Neural cell (in vitro differentiated cells): ENCODE measurements around the gene CEMP1. TPM values are rescaled to one million over a fixed set of nuclear protein-coding genes. Genes with fewer than 3 reads are reported as not detected.

Source experiments
- H2AFZ ChIP-seq: fragments of 200-600, 300-800 bp; sonication (generic), shearing (Covaris generic); 2 replicates; pipeline ENCODE4 v1.6.0; 2014; ENCODE audit warnings: low read depth, mild to moderate bottlenecking, antibody characterized with exemption, low read length, moderate library complexity
- H3F3A ChIP-seq: fragments of 200-600 bp; shearing (Covaris generic); 2 replicates; pipeline ENCODE4 v1.6.1; 2016; ENCODE audit warnings: mild to moderate bottlenecking, moderate library complexity, mixed read lengths, antibody characterized with exemption, low read length; ENCODE audit not compliant: insufficient read depth, poor library complexity, severe bottlenecking
- H3K27ac ChIP-seq: fragments of 200-600, 300-800 bp; sonication (generic), shearing (Covaris generic); 2 replicates; pipeline ENCODE4 v1.5.1; 2014; ENCODE audit warnings: mild to moderate bottlenecking, low read length, moderate library complexity
- H3K27me3 ChIP-seq: fragments of 300-800, 200-600 bp; sonication (generic), shearing (Covaris generic); 2 replicates; pipeline ENCODE4 v1.6.0; 2014; ENCODE audit warnings: mild to moderate bottlenecking, low read depth, low read length, moderate library complexity; ENCODE audit not compliant: insufficient read depth
- H3K36me3 ChIP-seq: fragments of 300-800, 200-600 bp; sonication (generic), shearing (Covaris generic); 2 replicates; pipeline ENCODE4 v1.5.1; 2014; ENCODE audit warnings: mild to moderate bottlenecking, antibody characterized with exemption, low read length, moderate library complexity; ENCODE audit not compliant: insufficient read depth
- H3K4me2 ChIP-seq: fragments of 300-800, 200-600 bp; sonication (generic), shearing (Covaris generic); 2 replicates; pipeline ENCODE4 v1.6.0; 2014; ENCODE audit warnings: mild to moderate bottlenecking, low read length
- H3K4me3 ChIP-seq: fragments of 300-800, 200-600 bp; sonication (generic), shearing (Covaris generic); 2 replicates; pipeline ENCODE4 v1.5.1; 2014; ENCODE audit warnings: mild to moderate bottlenecking, low read length, moderate library complexity
- H3K79me2 ChIP-seq: fragments of 200-600 bp; shearing (Covaris generic); replicated peaks from 2 replicates; pipeline ENCODE4 v1.6.0; 2014; ENCODE audit warnings: mild to moderate bottlenecking, low read length, moderate library complexity; ENCODE audit not compliant: insufficient read depth
- H3K9ac ChIP-seq: fragments of 300-800, 200-600 bp; sonication (generic), shearing (Covaris generic); 2 replicates; pipeline ENCODE4 v1.6.1; 2016; ENCODE audit warnings: mild to moderate bottlenecking, low read length, mixed read lengths
- H3K9me2 ChIP-seq: fragments of 200-600 bp; shearing (Covaris generic); 2 replicates; pipeline ENCODE4 v1.6.1; 2016; ENCODE audit warnings: mild to moderate bottlenecking, low read length, mixed read lengths; ENCODE audit not compliant: insufficient read depth
- H3K9me3 ChIP-seq: fragments of 200-600, 300-800 bp; sonication (generic), shearing (Covaris generic); 2 replicates; pipeline ENCODE4 v1.6.1; 2016; ENCODE audit warnings: mild to moderate bottlenecking, mixed run types, low read length, moderate library complexity, mixed read lengths
- H4K20me1 ChIP-seq: fragments of 200-600 bp; shearing (Covaris generic); 2 replicates; pipeline ENCODE4 v1.6.1; 2016; ENCODE audit warnings: mild to moderate bottlenecking, mixed run types; ENCODE audit not compliant: insufficient read depth
- EP300 ChIP-seq: fragments of 450-650 bp; conservative IDR thresholded peaks from 2 replicates; pipeline ENCODE4 v1.6.1; 2014; ENCODE audit warnings: antibody characterized with exemption, mild to moderate bottlenecking, moderate library complexity; ENCODE audit not compliant: poor library complexity, severe bottlenecking
- EZH2 ChIP-seq: fragments of 200-600, 300-800 bp; shearing (Covaris generic), sonication (generic); IDR thresholded peaks from 2 replicates; pipeline ENCODE4 v1.6.1; 2014; ENCODE audit warnings: antibody characterized with exemption, low read length, borderline replicate concordance, mild to moderate bottlenecking; ENCODE audit not compliant: insufficient read depth, poor library complexity, severe bottlenecking
- MXI1 ChIP-seq: fragments of 450-650 bp; conservative IDR thresholded peaks from 2 replicates; pipeline ENCODE4 v1.6.1; 2014; ENCODE audit warnings: antibody characterized with exemption, mild to moderate bottlenecking; ENCODE audit not compliant: poor library complexity, severe bottlenecking
- POLR2AphosphoS5 ChIP-seq: IDR thresholded peaks from 2 replicates; pipeline ENCODE4 v1.6.1; 2012
- RAD21 ChIP-seq: fragments of 450-650 bp; conservative IDR thresholded peaks from 2 replicates; pipeline ENCODE4 v1.6.1; 2014; ENCODE audit warnings: antibody characterized with exemption, mild to moderate bottlenecking, moderate library complexity
- SMC3 ChIP-seq: fragments of 450-650 bp; conservative IDR thresholded peaks from 2 replicates; pipeline ENCODE4 v1.6.1; 2014; ENCODE audit warnings: antibody characterized with exemption, mild to moderate bottlenecking, moderate library complexity; ENCODE audit not compliant: poor library complexity
- TAF1 ChIP-seq: IDR thresholded peaks from 2 replicates; pipeline ENCODE4 v1.6.1; 2012; ENCODE audit warnings: low read depth
- polyA plus RNA-seq: library from polyadenylated mRNA; depleted of rRNA; stranded (reverse); fragments of >200 nt; gene quantifications from 2 replicates; pipeline ENCODE4 v1.2.3, GENCODE V29; 2014
- TF ChIP-seq, protein P1 (sequence below): IDR thresholded peaks from 2 replicates; pipeline ENCODE4 v1.6.1; 2012; ENCODE audit warnings: borderline replicate concordance
- TF ChIP-seq, protein P2 (sequence below): fragments of 450-650 bp; IDR thresholded peaks from 2 replicates; pipeline ENCODE4 v1.5.1; 2014; ENCODE audit warnings: antibody characterized with exemption, mild to moderate bottlenecking, moderate library complexity; ENCODE audit not compliant: poor library complexity, severe bottlenecking

CEMP1 gene
- polyA plus RNA-seq, 1 donor from 2014 or later, result 0.46 TPM

DNA sequence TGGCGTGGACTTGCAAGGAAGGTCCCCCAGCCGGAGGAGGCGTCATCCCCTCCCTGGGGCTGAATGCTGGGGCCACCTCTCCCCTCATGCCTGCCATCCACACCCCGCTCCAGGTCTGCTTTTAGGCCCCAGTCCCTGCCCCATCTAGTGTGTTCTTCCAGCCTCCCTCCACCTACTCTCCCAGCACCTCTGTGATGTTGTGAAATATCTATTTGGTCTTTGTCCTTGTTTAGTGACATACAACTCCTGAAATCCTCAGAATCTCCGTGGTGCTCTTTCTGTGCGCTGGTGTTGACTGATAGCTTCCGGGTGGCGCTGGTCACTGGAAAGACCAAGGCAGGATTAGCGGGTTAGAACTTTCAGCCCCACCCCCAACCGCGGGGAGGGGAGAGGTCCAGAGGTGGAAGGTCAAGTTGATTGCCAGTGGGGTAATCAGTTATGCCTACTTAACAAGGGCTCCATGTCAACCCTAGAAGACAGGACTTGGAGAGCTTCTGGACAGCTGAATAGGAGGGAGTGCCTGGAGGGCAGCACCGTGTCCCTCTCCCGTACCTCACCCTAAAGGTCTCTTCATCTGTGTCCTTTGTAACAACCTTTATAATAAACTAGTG is 46.2 kb downstream of the CEMP1 start:
- no peaks in the 10 kb centered on the region for H3K79me2 ChIP-seq
- no peak overlapping the region for H3K9ac ChIP-seq
- no peaks in the 10 kb centered on the region for H4K20me1 ChIP-seq
- no peak overlapping the region for H3K4me3 ChIP-seq
- no peaks in the 10 kb centered on the region for H3K36me3 ChIP-seq
- no peak overlapping the region for H2AFZ ChIP-seq
- H3K27ac ChIP-seq, result no peak overlapping the region
- H3K27me3 ChIP-seq, result no peaks in the 10 kb centered on the region
- TF ChIP-seq, protein P1, sequence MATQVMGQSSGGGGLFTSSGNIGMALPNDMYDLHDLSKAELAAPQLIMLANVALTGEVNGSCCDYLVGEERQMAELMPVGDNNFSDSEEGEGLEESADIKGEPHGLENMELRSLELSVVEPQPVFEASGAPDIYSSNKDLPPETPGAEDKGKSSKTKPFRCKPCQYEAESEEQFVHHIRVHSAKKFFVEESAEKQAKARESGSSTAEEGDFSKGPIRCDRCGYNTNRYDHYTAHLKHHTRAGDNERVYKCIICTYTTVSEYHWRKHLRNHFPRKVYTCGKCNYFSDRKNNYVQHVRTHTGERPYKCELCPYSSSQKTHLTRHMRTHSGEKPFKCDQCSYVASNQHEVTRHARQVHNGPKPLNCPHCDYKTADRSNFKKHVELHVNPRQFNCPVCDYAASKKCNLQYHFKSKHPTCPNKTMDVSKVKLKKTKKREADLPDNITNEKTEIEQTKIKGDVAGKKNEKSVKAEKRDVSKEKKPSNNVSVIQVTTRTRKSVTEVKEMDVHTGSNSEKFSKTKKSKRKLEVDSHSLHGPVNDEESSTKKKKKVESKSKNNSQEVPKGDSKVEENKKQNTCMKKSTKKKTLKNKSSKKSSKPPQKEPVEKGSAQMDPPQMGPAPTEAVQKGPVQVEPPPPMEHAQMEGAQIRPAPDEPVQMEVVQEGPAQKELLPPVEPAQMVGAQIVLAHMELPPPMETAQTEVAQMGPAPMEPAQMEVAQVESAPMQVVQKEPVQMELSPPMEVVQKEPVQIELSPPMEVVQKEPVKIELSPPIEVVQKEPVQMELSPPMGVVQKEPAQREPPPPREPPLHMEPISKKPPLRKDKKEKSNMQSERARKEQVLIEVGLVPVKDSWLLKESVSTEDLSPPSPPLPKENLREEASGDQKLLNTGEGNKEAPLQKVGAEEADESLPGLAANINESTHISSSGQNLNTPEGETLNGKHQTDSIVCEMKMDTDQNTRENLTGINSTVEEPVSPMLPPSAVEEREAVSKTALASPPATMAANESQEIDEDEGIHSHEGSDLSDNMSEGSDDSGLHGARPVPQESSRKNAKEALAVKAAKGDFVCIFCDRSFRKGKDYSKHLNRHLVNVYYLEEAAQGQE, result no peak
- TF ChIP-seq EP300, result no peak
- TF ChIP-seq TAF1, result no peak
- TF ChIP-seq RAD21, result no peak
- no peak for TF ChIP-seq POLR2AphosphoS5
- TF ChIP-seq MXI1, result no peak
- no peak for TF ChIP-seq SMC3
- TF ChIP-seq, protein P2, sequence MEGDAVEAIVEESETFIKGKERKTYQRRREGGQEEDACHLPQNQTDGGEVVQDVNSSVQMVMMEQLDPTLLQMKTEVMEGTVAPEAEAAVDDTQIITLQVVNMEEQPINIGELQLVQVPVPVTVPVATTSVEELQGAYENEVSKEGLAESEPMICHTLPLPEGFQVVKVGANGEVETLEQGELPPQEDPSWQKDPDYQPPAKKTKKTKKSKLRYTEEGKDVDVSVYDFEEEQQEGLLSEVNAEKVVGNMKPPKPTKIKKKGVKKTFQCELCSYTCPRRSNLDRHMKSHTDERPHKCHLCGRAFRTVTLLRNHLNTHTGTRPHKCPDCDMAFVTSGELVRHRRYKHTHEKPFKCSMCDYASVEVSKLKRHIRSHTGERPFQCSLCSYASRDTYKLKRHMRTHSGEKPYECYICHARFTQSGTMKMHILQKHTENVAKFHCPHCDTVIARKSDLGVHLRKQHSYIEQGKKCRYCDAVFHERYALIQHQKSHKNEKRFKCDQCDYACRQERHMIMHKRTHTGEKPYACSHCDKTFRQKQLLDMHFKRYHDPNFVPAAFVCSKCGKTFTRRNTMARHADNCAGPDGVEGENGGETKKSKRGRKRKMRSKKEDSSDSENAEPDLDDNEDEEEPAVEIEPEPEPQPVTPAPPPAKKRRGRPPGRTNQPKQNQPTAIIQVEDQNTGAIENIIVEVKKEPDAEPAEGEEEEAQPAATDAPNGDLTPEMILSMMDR, result no peak
- no peak for TF ChIP-seq EZH2
- no peak overlapping the region for H3K4me2 ChIP-seq
- no peaks in the 10 kb centered on the region for H3F3A ChIP-seq
- no peaks in the 10 kb centered on the region for H3K9me2 ChIP-seq
- H3K9me3 ChIP-seq, result no peaks in the 10 kb centered on the region

DNA sequence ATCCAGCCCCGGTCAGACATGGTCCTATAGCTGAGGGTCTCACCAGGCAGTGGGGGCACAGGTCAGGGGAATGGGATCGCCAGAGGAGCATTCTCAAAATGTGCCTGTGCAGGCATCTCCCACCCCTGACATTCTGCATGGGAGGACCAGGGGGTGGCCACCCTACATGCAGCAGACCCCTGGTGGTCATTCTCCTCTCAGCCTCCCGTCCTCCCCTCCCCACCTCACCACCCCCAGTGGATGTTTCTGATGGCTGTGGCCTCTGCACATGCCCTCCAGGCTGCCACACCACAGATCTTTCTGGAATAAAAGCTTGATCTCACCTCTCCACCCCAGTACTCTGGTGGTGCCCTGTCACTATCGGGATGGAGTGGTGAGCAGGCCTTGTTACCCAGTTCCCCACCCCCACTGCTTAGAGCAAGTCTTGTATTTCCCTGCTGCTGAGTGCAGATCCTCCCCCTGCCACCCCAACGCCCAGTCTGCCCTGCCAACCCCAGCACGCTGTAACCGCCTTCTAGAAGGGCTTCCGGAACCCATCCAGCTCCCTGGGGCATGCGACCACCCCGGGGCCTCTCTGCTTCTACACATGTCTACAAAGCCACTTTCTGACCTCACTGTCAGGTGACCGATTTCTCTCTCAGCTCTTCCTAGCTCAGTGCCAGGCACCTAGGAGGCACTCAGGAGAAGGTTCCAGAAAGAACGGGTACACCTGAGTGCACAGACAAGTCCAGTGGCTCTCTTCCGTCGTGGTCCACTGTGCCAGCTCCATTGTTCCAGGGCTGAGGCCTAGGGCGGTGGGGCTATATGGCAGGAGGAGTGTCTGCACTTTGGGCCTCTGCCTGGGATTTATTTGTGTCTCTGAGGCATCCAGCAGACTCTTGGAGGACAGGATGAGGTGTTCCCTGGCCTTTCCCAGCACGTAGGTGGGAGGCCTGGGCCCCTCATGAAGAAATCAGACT is 47.0 kb downstream of the CEMP1 start:
- H3K79me2 ChIP-seq, result no peaks in the 10 kb centered on the region
- no peaks in the 10 kb centered on the region for H3K9me2 ChIP-seq
- no peaks in the 10 kb centered on the region for H3F3A ChIP-seq
- H3K4me3 ChIP-seq, result no peak overlapping the region
- H2AFZ ChIP-seq, result no peak overlapping the region
- no peaks in the 10 kb centered on the region for H3K27me3 ChIP-seq
- TF ChIP-seq POLR2AphosphoS5 (no peak), TAF1 (no peak), EP300 (no peak)
- TF ChIP-seq, protein P1, result no peak
- no peak overlapping the region for H3K27ac ChIP-seq
- no peak overlapping the region for H3K9ac ChIP-seq
- H3K36me3 ChIP-seq, result no peaks in the 10 kb centered on the region
- no peaks in the 10 kb centered on the region for H4K20me1 ChIP-seq
- no peaks in the 10 kb centered on the region for H3K9me3 ChIP-seq
- no peak overlapping the region for H3K4me2 ChIP-seq
